Esophagus squamous epithelium (tissue), 5 donors: Measurements from ENCODE around the gene TERT. TPM values are rescaled to one million over a fixed set of nuclear protein-coding genes. Genes with fewer than 3 reads are reported as not detected.
"Not testable (repeated sequence)": the region's sequence is repeated elsewhere in the genome, so short reads cannot be mapped to it uniquely, and the experiment has no call there.

Source experiments
- DNase-seq: peaks from one replicate; lab custom pipeline; 2025; lab: John Stamatoyannopoulos, UW
- H3K27ac ChIP-seq, 4 donors: fragments of 200-600 bp; sonication (generic); one replicate each; pipeline ENCODE4 v1.5.1; 2016 to 2019; ENCODE audit warnings: mild to moderate bottlenecking in 1 of 4
- H3K27me3 ChIP-seq, 4 donors: fragments of 200-600 bp; sonication (generic); 1 replicate in 3 of 4; 2 replicates in 1 of 4; pipeline versions ENCODE4 v1.5.1 to v1.6.0; 2017 to 2021; ENCODE audit warnings: antibody characterized with exemption in 1 of 4
- H3K36me3 ChIP-seq, 3 donors: fragments of 200-600 bp; sonication (generic); one replicate each; pipeline ENCODE4 v1.5.1; 2016 to 2019
- H3K4me1 ChIP-seq, 3 donors: fragments of 200-600 bp; sonication (generic); one replicate each; pipeline ENCODE4 v1.5.1; 2017 to 2019
- H3K4me3 ChIP-seq, 4 donors: fragments of 200-600 bp; sonication (generic); 1 replicate in 3 of 4; 2 replicates in 1 of 4; pipeline ENCODE4 v1.5.1; 2016 to 2019; ENCODE audit warnings: mild to moderate bottlenecking in 2 of 4, moderate library complexity in 1 of 4
- H3K9me3 ChIP-seq, 3 donors: fragments of 200-600 bp; sonication (generic); one replicate each; pipeline ENCODE4 v1.5.1; 2016 to 2019
- POLR2A ChIP-seq, 4 donors: fragments of 450-650 bp; IDR thresholded peaks; one replicate each; pipeline ENCODE4 v1.6.1; 2017; ENCODE audit warnings: antibody characterized with exemption in 4 of 4, mild to moderate bottlenecking in 4 of 4, moderate library complexity in 3 of 4
- WGBS, 2 donors: methylation state at CpG; one replicate each; pipeline ENCODE4 v1.1.5; 2018; 5-methylcytosine and 5-hydroxymethylcytosine counted together
- intact Hi-C: fragments of 100-400 bp; cut with DNase I; formaldehyde crosslinking; loops from one replicate; pipeline ENCODE4 v1.15.0; 2022
- total RNA-seq, 4 donors: library from RNA; depleted of rRNA; stranded (reverse); fragments of >200 nt; gene quantifications; one replicate each; pipeline ENCODE4 v1.1.0, GENCODE V29; 2016
- TF ChIP-seq, protein P1 (sequence below), 6 experiments: fragments of 450-650 bp in 4 of 6; fragments of 200-600 bp in 2 of 6; sonication (generic) in 2 of 6; IDR thresholded peaks; one replicate each; pipeline ENCODE4 v1.5.1; 2016 to 2019; ENCODE audit warnings: antibody characterized with exemption in 6 of 6, mild to moderate bottlenecking in 4 of 6, moderate library complexity in 4 of 6
- donor health status: DM: yes; HTN: yes; CAD: no.

Gene TERT
- total RNA-seq, 4 donors from 2014 or later = 0.19 to 9.5 (median 0.31) TPM; not detected in 1

- no peak for DNase-seq
- intact Hi-C loops = no loop called here
- Histone ChIP-seq H3K27ac (no peak overlapping the region), H3K4me3 (no peak overlapping the region), H3K9me3 (peaks cover 0 to 6% (median 0%) of the 10 kb centered on the region in 3 donors), H3K27me3 (peaks cover 0 to 77% (median 0%) of the 10 kb centered on the region in 4 donors), H3K4me1 (peaks cover 4 to 15% (median 9%) of the 10 kb centered on the region in 3 donors), H3K36me3 (no peaks in the 10 kb centered on the region)
- TF ChIP-seq, protein P1, sequence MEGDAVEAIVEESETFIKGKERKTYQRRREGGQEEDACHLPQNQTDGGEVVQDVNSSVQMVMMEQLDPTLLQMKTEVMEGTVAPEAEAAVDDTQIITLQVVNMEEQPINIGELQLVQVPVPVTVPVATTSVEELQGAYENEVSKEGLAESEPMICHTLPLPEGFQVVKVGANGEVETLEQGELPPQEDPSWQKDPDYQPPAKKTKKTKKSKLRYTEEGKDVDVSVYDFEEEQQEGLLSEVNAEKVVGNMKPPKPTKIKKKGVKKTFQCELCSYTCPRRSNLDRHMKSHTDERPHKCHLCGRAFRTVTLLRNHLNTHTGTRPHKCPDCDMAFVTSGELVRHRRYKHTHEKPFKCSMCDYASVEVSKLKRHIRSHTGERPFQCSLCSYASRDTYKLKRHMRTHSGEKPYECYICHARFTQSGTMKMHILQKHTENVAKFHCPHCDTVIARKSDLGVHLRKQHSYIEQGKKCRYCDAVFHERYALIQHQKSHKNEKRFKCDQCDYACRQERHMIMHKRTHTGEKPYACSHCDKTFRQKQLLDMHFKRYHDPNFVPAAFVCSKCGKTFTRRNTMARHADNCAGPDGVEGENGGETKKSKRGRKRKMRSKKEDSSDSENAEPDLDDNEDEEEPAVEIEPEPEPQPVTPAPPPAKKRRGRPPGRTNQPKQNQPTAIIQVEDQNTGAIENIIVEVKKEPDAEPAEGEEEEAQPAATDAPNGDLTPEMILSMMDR (IDR thresholded peaks at IDR 0.05) = no peak
- TF ChIP-seq POLR2A (IDR thresholded peaks at IDR 0.05) = no peak
- 69 to 86% methylated on average over 5 of the region's 6 CpGs for WGBS, 2 donors
Observed at GRCh38 chr5:1292139-1292538, 2.7 kb downstream of the TERT start.

- intact Hi-C loops = no loop called here
Observed at GRCh38 chr5:1291611-1292080, 3.2 kb downstream of the TERT start.

GRCh38 chr5:1290956-1291355 lies 3.9 kb downstream of the TERT start:
- intact Hi-C loops = not testable (repeated sequence)
- H3K27me3 ChIP-seq = peaks cover 0 to 66% (median 0%) of the 10 kb centered on the region in 4 donors
- WGBS, 2 donors = no CpG with 5 or more reads among the region's 24 CpGs

More at GRCh38 chr5:1291611-1292080, 3.2 kb downstream of the TERT start:
- DNase-seq = no peak
- Histone ChIP-seq H3K27ac (no peak overlapping the region), H3K27me3 (peaks cover 0 to 73% (median 0%) of the 10 kb centered on the region in 4 donors), H3K4me3 (no peak overlapping the region), H3K9me3 (peaks cover 0 to 6% (median 0%) of the 10 kb centered on the region in 3 donors), H3K36me3 (no peaks in the 10 kb centered on the region), H3K4me1 (peaks cover 4 to 15% (median 9%) of the 10 kb centered on the region in 3 donors)
- 67 to 84% methylated on average over 1 to 12 of the region's 24 CpGs for WGBS, 2 donors
- TF ChIP-seq, protein P1 (IDR thresholded peaks at IDR 0.05) = no peak
- no peak for TF ChIP-seq POLR2A (IDR thresholded peaks at IDR 0.05)

DNA sequence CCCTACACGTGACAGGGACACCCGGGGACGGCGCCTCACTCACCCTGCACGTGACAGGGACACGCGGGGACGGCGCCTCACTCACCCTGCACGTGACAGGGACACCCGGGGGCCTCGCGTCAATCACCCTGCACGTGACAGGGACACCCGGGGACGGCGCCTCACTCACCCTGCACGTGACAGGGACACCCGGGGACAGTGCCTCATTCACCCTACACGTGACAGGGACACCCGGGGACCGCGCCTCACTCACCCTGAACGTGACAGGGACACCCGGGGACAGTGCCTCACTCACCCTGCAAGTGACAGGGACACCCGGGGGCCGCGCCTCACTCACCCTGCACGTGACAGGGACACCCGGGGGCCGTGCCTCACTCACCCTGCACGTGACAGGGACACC lies 5.3 kb downstream of the TERT start:
- H3K36me3 ChIP-seq, H3K4me1 ChIP-seq, intact Hi-C loops, H3K4me3 ChIP-seq, DNase-seq, H3K27ac ChIP-seq, H3K9me3 ChIP-seq: not testable (repeated sequence)
- WGBS, 2 donors = no CpG with 5 or more reads among the region's 32 CpGs
- peaks cover 0 to 52% (median 0%) of the 10 kb centered on the region in 4 donors for H3K27me3 ChIP-seq

More at GRCh38 chr5:1290956-1291355, 3.9 kb downstream of the TERT start:
- not testable (repeated sequence) for H3K36me3 ChIP-seq, H3K4me3 ChIP-seq, H3K9me3 ChIP-seq, H3K27ac ChIP-seq, DNase-seq
- peaks cover 4 to 15% (median 9%) of the 10 kb centered on the region in 3 donors for H3K4me1 ChIP-seq

DNA sequence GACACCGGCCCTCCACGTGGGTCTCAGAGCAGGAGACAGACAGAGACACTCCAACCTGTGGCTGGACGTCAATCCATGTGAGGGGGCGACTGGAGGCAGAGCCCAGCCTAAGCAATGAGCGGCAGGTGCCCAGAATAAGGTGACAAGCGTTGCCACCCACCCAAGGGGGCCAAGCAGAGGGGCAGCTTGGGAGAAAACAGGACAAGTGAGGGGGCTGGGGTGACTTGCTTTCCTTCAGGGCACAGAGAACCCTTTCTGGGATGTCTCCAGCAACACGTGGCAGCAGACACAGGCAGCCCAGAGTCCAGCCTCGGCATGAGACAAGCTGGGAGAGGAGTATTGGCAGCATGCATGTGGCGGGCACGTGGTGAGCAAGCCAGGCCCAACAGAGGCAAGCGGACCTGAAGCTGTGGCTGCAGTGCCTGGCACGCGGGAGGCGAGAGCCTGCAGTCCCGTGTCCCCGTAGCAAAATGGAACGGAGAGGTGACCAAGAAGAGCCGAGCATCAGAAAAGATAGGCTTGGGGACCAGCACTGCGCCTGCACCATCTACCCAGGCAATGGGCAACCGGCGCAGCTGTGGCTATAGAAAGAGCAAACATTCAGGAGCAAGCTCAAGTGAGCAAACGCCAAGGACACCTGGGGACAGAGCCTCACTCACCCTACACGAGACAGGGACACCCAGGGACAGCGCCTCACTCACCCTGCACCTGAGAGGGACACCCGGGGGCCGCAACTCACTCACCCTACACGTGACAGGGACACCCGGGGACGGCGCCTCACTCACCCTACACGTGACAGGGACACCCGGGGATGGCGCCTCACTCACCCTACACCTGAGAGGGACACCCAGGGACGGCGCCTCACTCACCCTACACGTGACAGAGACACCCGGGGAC lies 6.2 kb downstream of the TERT start:
- Histone ChIP-seq H3K4me3 (no peak overlapping the region), H3K27ac (no peak overlapping the region), H3K36me3 (no peaks in the 10 kb centered on the region), H3K4me1 (no peaks in the 10 kb centered on the region), H3K9me3 (peaks cover 0 to 6% (median 0%) of the 10 kb centered on the region in 3 donors), H3K27me3 (peaks cover 0 to 43% (median 0%) of the 10 kb centered on the region in 4 donors)
- DNase-seq = no peak
- TF ChIP-seq, protein P1 (IDR thresholded peaks at IDR 0.05) = no peak
- no peak for TF ChIP-seq POLR2A (IDR thresholded peaks at IDR 0.05)
- 92 to 97% methylated on average over 12 to 24 of the region's 37 CpGs for WGBS, 2 donors
- intact Hi-C loops = no loop called here

GRCh38 chr5:1285883-1286291 lies 9.0 kb downstream of the TERT start:
- Histone ChIP-seq H3K27ac (no peak overlapping the region), H3K4me3 (no peak overlapping the region), H3K36me3 (no peaks in the 10 kb centered on the region), H3K9me3 (peaks cover 0 to 6% (median 0%) of the 10 kb centered on the region in 3 donors), H3K27me3 (peaks cover 0 to 16% (median 0%) of the 10 kb centered on the region in 4 donors), H3K4me1 (peaks cover 0 to 14% (median 0%) of the 10 kb centered on the region in 3 donors)
- 96 to 100% methylated on average over 1 to 16 of the region's 25 CpGs for WGBS, 2 donors
- no peak for TF ChIP-seq POLR2A (IDR thresholded peaks at IDR 0.05)
- TF ChIP-seq, protein P1 (IDR thresholded peaks at IDR 0.05) = no peak
- DNase-seq = no peak
- intact Hi-C loops = no loop called here
